HG03457 (cell line): ENCODE results near the gene PPIL4.
A peak's percentile ranks its signal among the peaks of the same experiment; 100 is the strongest.
"Not testable (repeated sequence)": the region's sequence is repeated elsewhere in the genome, so short reads cannot be mapped to it uniquely, and the experiment has no call there.

ENCODE experiments used
- ATAC-seq: cut with Tn5 transposase; IDR thresholded peaks from one replicate; pipeline ENCODE4 v1.9.1; 2021; ENCODE audit warnings: moderate number of reproducible peaks; ENCODE audit not compliant: unreplicated experiment

Gene PPIL4

DNA sequence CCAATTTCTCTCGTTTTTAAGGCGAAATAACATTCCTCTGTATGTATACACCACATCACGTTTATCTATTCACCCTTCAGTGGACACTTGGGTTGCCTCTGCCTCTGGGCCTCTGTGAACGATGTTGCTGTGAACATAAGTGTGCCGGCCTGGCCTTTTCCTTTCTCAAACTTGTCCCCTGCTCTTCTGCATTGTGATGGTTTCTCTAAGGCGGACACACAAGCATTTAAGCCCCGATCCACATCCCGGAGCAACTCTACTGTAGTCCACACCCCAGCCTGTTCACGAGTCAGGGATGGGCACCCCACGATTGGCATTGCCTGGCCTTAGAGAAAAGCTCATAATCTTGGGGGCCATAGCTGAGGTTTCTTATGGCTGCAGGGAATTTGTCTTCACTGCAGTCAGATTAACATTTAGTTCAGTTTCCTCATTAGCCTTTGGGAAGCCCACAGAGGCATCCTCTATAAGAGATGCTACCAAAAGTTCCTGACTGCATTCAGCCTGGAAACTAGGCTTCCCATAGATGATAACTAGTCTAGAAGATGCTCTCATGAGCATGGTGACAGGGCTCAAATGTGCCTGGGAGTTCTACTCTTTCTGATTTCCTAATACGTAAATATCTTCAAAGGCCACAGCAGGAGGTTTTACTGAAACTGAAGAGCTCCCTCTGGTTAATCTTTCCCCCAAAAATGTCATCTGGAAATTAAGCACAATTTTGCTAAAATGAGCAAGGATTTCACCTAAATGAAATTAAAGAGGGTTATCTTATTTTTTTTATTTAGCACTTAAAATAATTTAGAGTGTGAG, 61.8 kb downstream of the PPIL4 start:
- ATAC-seq, result no peak

DNA sequence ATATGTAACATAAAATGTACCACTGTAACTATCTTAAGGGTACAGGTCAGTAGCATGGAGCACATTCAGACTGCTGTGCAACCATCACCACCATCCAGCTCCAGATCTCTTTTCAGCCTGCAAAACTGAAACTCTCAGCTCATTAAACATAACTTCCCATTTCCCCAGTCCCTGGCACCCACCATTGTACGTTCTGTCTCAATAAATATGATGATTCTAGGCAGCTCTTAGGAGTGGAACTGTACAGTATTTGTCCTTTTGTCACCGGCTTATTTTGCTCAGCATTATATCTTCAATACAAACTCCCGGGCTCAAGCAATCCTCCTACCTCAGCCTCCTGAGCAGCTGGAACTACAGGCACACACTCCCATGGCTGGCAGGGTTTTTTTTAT, 62.5 kb downstream of the PPIL4 start:
- no peak for ATAC-seq

DNA sequence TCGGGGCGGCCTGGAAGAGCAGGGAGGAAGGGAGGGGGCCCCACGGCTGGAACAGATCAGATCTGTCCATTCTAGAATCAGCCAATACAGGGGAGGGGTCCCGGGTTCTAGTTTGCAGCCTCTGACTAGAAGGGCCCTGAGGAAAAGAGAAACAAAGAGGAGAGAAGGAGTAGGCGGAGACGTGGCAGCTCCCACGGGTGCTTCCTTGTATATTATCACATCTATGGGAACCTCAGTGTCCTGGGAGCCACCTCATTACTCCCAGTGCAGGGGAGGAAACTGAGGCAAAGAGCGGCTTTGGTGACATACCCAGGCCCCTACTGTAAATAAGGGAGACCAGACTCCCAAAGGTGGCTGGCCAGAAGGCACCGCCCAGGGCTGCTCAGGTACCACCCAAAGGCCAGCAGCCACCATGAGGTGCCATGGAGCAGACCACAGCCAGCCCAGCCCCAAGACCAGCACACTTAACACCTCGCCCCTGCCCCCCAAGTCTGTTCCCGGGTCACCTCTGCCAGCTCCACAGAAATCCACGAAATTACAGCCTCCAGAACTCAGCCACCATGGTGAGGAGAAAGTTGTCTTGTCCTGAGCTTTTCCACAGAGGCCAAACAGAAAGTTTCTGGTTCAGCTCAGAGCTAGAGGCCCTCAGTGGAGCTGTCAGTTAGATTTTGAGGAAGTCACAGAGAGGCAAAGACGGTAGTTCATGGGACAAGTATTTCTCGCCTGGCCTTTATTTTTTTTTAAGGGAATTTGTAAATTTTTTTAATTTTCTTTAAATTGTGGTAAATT, 63.1 kb downstream of the PPIL4 start:
- ATAC-seq, result no peak

DNA sequence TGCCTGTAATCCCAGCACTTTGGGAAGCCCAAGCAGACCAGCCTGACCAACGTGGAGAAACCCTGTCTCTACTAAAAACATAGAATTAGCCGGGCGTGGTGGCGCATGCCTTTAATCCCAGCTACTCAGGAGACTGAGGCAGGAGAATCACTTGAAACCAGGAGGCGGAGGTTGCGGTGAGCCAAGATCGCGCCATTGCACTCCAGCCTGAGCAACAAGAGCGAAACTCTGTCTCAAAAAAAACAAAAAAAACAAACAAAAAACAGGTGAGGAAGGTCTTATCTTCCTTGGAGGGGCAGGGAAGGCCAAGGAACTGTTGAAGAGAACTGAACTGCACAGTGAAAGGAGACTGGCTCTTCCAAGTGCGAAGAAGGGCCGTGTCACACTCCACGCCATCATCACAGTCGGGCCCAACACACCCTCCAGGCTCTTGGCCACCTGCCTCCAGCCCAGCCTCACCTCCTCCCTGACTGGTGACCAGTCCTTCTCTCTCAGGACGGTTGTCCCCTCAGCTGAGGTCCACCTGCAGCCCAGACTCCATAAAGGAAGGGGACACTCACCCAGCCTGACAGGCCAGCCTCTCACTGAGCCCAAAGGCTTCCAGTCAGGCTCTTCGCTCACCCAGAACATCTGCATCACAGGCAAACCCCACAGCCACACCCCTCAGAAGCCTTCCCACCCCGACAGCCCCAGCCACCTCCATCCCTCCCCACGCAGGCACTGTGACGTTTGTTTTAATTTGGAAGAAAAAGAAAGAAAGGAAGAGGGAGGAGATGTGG, 65.2 kb downstream of the PPIL4 start:
- no peak for ATAC-seq

DNA sequence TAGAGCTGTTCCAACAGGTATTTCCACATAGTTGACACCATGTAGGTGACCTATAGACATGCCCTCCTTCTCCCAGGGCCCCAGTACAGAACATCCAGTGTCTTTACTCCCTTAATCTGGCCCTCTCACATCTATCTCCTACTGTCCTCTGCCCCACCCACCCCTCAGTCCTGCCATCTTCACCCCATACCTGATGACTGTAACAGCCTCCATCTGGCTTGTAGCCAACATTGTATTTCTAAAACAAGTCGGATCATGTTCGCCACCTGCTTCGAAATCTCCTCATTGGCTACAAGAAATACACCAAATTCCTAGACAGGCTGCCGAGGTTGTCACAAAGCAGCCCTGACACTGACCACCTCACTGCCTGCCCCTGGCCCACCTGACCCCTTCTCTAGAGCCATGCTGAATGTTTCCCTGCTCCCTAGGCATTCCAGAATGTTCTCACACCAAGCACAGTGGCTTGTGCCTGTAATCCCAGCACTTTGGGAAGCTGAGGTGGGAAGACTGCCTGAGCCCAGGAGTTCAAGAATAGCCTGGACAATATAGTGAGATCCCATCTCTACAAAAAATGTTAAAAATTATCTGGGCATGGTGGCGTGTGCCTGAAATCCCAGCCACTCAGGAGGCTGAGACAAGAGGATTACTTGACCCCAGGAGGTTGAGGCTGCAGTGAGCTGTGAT, 67.1 kb downstream of the PPIL4 start:
- ATAC-seq, result no peak

DNA sequence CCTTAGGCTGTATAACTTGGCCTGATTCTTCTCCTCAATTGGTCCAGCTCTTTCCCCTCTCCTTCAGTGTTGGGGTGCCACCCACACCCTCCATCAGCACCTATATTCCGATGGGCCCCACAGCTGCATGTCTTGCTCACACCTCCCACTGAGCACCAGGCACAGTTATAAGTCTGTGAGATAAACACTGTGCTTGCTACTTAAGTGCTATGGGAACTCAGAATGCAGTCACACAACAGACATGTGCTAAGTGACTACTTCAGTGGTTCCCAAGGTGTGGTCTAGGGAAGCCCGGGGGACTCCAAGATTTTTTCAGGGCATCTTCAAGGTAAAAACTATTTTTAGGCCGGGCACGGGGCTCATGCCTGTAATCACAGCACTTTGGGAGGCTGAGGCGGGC, 68.3 kb downstream of the PPIL4 start:
- no peak for ATAC-seq

DNA sequence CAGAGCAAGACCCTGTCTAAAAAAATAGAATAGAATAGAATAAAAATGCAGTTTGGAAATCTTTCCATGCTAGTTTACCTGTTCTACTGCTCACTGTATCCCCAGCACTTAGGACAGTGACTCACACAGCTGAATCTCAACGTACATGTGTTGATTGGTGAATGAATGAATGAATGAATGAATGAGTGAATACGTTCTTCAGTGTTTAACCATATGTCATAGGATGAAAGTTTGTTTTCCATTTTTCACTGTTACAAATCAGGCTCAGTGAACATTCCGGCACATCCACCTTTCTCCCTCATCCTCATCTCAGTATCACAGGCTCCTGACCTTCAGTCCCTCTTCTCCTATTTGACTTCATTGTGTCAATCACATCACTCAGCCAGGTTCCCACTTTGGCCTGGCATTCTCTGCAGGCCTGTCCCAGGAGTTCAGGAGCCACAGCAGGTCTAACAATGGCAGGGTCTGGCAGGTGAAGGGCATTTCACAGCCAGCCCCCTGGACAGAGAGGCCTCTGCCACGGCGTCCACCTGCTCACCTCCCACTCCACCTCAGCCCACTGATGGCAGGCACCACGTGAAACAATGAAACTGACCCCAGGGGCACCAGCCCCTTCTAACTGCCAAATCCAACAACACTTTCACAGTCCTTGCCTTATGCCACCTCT, 68.9 kb downstream of the PPIL4 start:
- no peak for ATAC-seq

DNA sequence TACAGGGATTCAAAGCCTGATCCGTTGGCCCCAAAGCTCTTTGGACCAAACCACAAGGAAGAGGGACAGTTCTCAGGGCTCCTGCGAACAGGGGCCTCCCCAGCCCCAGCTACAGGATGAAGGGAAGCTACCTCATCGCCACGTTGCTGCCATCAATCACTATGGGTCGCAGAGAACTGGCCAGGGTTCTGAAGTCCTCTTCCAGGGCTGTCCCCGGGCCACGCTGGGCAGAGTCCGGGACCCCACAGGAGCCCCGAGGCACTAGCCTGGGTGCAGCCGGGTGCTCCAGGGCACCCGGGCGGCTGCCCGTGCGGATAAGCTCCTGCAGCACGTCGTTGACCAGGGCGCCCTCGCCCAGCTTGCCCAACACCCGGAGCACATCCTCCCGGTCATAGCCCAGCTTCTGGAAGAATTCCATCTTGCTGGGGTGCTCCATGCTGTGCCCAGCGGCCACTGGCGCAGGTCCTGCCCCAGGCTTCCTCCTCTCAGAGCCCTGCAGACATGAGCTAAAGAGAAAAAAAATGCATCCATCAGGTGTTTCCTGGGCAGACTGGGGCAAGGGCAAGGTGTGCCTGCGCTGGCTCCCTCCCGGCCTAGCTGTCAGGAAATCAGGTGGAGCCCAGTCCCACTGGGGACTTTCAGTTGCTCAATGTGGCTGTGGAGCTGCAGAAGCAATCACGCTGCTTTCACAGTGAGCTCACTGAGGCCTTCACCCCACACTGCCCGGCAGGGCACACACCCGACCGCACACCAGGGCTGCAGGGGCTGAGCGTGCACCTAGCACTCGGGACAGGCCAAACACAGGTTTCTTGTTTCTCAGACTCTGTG, 71.5 kb downstream of the PPIL4 start:
- ATAC-seq, result no peak

DNA sequence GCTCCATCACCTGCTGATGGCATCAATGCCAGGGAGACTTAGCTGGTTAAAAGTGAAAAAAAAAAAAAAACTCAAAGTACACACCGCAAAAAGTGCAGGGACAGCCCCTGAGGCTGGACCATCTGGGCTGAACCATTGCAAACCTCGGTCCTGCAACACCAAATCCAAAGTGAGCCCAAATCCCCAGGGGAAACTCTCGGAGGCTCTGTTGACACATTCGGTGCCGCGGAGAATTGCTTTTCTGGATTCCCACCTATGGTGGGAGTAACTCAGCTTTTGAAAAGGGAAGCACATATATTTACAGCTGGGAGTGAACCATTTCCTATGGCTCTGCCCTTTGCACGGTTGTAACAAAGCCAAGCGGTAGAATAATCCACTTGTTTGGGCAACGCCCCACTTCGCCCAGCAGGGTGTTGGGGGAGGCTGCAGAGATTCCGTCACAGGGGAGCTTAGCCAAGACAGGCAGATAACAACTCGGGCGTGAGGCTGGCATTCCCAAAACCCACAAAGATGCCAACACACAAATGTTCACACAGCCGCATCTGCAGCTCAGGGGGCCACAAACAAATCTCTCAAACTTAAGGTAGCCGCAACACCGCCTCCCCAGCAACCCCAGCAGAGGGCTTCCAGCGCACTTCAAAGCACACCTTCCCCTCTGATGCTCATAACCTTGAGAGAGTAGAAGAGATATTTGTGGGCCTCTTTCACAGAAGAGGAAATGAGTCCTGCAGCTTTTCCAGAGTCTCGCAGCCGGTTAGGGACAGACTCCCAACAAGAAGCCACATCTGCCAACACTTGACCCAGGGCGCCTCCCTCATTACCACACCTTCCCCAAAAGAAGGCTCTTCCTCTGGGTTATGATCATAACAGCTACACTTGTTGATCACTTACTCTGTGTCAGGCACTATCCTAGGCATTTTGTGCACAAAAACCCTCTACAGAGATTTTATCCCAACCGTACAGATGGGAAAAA, 72.5 kb downstream of the PPIL4 start:
- no peak for ATAC-seq

DNA sequence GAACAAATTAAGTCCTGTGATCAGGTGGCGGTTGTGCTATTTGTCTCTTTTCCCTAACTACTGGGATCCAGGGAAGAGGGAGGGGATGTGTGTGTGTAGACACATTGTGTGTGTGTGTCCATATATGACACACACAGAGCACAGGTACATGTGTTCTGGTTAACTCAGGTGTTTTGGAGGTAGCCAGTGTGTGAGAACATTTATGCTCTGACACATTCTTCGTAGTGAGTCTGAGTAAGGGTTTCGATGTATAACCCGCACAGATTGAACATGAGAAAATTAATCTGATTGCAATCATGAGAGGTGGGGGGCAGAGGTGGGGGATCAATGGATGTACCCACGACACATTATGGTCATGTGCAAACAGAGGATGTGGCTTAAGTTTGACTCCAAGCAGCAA, 73.6 kb downstream of the PPIL4 start:
- ATAC-seq, result no peak

DNA sequence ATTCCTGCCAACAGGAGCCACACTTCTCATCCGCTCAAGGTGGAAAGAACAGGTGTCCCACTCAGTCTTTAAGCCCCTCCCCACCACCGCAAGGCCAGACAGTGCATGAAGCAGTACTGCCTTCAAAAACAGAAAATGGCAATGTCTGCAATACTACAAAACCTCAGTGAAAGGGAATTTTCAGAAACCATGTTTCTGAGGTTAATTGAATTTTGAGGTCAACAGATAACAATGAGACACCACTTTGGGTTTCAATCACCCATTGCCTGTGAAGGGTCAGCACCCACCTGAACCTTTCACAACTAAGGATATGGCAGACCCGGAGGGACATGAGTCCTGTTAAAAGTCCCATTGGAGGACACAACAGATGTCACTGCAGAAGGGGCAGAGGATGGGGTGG, 74.0 kb downstream of the PPIL4 start:
- ATAC-seq, result peak; percentile 41

DNA sequence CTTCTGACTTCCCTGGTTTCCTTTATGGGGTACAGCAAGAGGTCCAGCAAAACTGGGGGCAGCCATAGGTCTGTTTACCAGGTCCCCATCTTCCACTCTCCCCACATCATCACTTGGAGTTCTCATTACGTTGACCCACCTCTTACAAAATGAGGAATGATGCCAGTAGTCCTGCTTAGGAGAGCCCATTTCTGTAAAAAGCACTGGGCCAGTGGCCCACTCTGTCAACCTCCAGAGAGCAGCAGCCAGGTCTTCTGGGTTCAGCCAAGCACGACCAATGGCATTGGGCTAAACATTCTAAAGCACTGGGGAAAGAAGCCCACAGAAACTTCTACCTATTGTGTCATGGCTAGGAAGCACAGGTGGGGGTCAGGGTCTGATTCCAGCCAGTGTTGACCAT, 74.9 kb downstream of the PPIL4 start:
- no peak for ATAC-seq

DNA sequence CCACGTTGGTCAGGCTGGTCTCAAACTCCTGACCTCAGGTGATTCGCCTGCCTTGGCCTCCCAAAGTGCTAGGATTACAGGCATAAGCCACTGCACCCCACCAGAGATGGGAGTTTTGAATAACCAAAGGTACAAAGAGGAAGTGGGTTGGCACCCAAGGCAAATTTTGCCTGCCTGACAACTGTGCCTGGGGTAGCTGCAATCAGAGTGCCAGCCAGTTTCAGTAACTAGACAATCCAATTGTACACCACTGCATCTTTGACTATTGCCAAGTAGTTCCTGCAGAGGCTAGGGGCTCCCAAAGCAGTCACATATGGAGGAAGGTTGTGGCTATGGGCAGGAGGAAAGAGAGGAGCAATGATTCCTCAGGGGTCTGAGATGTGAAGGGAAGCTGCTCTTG, 77.7 kb downstream of the PPIL4 start:
- no peak for ATAC-seq

DNA sequence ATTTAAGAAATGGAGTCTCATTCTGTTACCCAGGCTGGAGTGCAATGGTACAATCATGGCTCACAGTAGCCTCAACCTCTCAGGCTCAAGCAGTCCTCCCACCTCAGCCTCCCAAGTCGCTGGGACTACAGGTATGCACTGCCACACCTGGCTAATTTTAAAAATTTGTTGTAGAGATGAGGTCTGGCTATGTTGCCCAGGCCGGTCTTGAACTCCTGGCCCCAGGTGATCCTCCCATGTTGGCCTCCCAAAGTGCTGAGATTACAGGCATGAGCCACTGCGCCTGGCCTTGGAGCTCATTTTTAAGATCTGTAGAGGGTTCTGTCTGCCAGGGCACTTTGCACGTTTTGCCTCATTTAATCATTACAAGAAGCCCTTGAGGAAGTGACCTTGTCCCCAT, 78.6 kb downstream of the PPIL4 start:
- no peak for ATAC-seq

DNA sequence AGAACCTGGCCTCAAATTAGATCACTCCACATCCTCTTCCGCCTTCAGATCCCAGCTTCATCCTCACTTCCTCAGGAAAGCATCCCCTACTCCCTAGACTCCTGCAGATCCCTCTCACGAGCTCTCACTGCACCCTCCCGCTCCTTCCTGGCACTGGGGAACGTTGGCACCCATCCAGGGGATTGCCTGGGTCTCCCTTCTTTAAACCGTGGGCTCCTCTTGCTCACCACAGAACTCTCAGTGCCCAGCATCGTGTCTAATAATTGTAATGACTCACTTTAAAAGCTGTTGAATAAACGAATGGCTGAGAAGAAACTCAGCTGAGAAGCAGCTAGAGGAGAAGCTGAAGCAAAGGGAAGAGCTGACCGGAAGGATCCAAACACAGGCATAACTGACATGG, 81.4 kb downstream of the PPIL4 start:
- ATAC-seq, result no peak

DNA sequence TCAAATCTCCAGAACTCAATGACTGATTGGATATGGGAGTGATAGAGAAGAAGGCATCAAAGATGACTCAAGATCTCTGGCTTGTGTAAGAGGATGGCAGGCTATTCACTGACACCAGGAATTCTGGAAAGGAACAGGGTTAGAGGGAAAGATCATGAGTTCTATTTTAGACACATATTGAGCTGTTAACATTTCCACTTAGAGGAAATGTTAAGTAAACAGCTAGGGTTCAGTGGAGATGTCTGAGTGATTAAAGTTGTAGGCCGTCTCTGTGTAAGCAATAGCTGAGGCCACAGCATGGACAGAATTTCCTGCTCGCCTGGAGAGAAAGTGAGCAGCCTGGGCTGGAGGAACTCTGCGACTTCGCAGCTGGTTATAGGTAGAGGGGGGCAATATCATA, 82.1 kb downstream of the PPIL4 start:
- no peak for ATAC-seq

DNA sequence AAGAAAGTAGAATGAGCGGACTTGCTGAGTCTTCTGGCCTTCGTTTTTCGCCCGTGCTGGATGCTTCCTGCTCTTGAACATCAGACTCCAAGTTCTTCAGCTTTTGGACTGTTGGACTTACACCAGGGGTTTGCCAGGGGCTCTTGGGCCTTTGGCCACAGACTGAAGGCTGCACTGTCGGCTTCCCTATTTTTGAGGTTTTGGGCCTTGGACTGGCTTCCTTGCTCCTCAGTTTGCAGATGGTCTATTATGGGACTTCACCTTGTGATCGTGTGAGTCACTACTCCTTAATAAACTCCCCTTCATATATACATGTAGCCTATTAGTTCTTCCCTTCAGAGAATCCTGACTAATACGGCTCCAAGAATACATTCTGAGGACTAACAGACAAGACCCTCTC, 83.1 kb downstream of the PPIL4 start:
- not testable (repeated sequence) for ATAC-seq

DNA sequence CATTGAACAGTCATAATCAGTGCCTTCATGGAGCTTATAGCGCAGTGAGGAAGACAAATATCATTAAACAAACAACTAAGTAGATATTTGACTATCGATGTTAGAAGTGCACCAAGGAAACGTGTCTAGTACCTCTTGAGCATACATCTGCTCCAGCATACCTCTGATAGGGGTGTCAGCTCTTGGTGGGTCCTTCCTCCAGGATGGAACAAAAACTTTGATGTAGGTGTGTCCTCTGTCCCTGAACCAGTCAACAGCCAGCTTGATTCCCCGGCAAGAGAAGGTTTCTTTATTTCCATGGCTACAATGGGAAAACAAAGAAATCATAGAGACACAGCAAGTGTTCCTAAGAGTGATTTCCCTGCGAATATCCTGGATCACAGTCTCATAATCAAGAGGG, 84.2 kb downstream of the PPIL4 start:
- no peak for ATAC-seq

DNA sequence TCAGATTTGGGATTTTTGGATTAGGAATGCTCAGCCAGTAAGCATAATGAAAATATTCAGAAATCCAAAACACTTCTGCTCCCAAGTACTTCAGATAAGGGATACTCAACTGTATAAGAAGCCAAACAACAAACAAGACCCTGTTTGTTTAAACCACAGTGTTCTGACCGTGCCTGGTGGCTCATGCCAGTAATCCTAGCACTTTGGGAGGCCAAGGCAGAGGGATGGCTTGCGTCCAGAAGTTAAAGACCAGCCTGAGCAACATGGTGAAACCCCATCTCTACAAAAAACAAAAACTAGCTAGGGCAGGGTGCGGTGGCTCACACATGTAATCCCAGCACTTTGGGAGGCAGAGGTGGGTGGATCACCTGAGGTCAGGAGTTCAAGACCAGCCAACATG, 85.6 kb downstream of the PPIL4 start:
- not testable (repeated sequence) for ATAC-seq
